ENCODE measurements around the gene CATSPERZ.

DNA sequence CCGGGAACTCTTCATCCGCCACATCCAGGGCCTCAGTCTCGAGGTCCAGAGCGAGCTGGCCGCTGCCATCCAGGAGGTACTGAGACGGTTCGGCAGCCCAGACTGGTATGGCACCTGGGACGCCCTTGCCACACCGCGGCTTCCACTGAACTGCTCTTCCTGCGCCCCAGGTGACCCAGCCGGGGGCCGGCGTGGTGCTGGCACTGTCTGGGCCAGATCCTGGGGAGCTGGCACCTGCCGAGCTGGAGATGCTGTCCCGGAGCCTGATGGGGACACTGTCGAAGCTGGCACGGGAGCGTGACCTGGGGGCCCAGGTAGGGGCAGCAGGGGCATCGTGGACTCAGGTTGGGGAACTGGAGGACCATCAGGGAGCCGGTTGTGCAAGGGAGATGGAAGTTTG, 41.3 kb downstream of the CATSPERZ start:
- TF ChIP-seq, protein P1, sequence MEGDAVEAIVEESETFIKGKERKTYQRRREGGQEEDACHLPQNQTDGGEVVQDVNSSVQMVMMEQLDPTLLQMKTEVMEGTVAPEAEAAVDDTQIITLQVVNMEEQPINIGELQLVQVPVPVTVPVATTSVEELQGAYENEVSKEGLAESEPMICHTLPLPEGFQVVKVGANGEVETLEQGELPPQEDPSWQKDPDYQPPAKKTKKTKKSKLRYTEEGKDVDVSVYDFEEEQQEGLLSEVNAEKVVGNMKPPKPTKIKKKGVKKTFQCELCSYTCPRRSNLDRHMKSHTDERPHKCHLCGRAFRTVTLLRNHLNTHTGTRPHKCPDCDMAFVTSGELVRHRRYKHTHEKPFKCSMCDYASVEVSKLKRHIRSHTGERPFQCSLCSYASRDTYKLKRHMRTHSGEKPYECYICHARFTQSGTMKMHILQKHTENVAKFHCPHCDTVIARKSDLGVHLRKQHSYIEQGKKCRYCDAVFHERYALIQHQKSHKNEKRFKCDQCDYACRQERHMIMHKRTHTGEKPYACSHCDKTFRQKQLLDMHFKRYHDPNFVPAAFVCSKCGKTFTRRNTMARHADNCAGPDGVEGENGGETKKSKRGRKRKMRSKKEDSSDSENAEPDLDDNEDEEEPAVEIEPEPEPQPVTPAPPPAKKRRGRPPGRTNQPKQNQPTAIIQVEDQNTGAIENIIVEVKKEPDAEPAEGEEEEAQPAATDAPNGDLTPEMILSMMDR (IDR thresholded peaks at IDR 0.05): no peak
- no peak for TF ChIP-seq POLR2AphosphoS5 (IDR thresholded peaks at IDR 0.05)

Data from esophagus muscularis mucosa (tissue), 3 donors.